GM23248 (cell line): ENCODE data around the gene KRT24.

ENCODE experiments used
- EZH2 ChIP-seq: fragments of 200-600 bp; sonication (generic); IDR thresholded peaks from 2 replicates; pipeline ENCODE4 v1.6.1; 2018; ENCODE audit warnings: antibody characterized with exemption, mild to moderate bottlenecking; ENCODE audit not compliant: insufficient read depth, poor library complexity, severe bottlenecking
- EZH2phosphoT487 ChIP-seq: fragments of 200-600 bp; sonication (generic); IDR thresholded peaks from 2 replicates; pipeline ENCODE4 v1.6.1; 2018; ENCODE audit warnings: antibody characterized with exemption, moderate library complexity, mild to moderate bottlenecking, low read depth; ENCODE audit not compliant: insufficient read depth

GRCh38 chr17:40726919-40727318, 23.4 kb upstream of the KRT24 start:
- TF ChIP-seq EZH2phosphoT487 (no peak), EZH2 (no peak)
